GM19025 (cell line): ENCODE data around the gene AFF3.

ENCODE experiments used
- ATAC-seq: cut with Tn5 transposase; IDR thresholded peaks from one replicate; pipeline ENCODE4 v1.9.1; 2021; ENCODE audit warnings: mild to moderate bottlenecking, low read depth, moderate library complexity; ENCODE audit not compliant: unreplicated experiment

Gene AFF3

DNA sequence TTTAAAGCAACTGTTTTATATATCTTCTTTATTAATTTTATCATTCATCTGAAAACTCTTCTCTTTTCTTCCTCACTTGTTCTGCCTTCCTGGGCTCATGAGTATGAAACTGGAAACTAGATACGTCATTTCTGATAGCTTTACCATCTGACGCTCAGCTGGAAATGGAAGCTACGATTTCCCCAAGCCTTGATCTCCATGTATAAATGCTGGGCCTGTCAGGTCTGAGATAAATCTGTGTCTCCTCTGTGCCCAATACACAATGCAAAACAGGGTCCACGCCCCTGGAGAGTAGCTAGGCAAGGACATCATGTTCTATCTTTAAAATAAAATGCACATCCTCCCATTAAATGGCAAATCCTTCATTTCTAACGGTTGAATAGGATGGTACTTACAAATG is 238.4 kb downstream of the AFF3 start:
- ATAC-seq, result no peak

DNA sequence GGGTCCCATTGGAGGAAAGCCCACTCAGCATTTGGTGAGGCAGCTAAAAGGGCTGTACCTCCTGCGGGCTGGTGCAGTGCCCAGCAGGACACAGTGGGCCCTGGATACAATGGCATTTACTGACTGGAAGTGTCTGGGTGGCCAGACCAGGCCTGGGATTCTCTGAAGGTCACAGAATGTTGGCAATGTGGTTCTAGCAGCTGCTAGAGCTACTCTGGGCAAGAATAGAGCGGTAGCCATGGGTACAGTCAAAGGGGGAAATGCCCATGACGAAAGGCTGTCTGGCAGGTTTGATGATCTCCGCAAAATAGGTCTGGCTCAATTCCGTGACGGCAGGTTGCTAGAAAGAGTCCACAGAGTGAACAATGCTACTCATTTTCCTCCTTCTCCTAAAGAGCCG is 241.8 kb downstream of the AFF3 start:
- no peak for ATAC-seq

DNA sequence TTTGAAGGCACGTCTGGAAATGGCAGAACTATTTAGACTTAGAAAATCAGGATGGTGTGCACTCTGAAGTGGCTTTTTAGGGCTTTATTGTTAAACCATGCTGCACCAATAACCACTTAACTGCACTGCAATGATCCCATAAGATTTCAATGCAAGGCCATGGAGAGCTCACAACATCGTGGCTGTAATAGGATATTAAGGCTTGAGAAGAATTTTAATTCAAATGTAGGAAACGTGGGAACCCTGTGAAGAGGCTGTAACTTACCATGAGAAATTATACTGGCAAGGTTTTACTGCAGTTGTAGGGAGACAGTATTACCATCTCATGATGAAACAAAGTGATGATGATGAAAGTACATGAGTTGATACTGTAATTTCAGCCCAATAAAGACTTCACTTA is 242.5 kb downstream of the AFF3 start:
- no peak for ATAC-seq

DNA sequence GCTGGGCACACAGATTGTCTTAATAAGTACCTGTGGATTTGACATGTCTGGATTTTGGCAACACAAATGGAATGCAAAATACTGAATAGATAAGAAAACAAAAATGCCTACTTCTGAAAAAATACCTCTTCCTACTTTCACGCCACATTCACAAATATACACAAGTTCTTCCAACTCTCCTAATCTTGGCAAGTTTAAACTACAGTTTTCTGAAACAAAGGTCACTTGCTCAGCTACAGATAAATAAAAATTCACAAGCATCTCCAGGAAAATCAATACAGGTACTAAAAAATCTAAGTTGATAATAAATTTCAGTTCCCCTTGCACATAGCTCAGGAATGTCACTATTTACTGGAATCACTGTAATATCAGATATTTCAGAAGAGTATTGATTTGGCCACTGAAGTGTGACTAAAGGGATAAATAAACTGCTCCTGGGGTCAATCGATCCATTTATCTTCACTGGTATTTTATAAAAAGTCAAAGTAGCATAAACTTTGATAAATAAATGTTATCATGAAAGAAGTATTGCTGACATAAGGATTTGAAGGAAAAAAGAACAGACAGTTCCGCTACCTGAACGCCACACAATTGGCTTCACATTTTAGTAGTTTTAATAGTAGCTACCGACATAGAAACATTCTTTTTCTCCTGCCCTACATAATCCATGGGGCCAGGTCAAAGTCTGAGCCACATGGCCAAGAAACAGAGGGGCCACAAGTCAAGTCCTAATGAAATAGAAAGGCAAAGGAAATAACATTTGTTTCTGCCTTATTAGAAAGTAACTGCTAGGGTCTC is 243.1 kb downstream of the AFF3 start:
- no peak for ATAC-seq

DNA sequence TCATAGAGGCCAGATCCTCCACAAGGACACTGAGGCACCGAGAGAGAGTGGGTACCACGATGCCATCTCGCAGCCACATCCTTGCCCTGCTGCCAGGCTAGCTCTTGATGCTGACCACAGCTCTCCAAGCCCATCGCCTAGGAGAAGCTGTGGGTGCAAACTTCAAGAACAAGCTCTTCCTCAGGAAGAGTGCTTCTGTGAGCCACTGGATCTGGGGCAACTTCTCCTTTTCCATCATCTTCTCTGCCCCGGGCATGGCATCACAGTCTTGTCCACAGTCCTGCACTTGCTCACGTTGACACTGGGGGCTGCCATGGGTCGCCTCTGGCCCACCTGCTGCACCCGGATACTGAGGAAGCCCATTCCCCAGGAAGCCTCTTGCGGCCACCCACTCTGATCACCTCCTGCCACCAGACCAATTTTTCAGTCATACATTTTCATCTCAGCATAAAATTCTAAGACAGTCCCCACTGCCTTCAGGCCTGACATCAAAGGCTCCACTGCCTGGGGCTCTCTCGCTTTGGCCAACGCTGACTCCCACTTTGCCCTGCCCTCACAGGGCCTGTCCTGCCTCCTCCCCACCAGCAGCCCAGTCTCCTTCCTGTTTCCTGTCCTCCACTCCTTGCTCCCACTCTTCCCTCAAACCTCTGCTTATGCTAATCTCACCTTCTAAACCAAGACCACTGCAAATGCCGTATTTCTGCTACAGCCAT is 243.9 kb downstream of the AFF3 start:
- no peak for ATAC-seq

DNA sequence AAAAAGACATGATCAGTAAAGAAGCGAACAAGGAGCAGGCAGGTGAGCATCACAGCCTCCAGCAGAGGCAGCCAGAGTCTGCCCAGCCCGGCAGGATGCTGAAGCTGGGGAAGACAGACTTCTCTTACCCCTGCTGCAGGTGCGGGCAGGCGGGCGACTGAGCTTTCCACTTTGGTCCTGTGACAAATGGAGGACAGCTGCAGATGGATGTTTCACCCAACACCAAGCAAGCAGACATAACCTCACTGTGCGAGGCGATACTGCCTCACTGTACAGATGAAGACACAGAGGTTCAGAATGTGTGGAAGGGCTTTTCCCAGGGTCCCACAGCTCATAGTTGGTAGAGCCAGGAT is 251.0 kb downstream of the AFF3 start:
- ATAC-seq, result no peak

DNA sequence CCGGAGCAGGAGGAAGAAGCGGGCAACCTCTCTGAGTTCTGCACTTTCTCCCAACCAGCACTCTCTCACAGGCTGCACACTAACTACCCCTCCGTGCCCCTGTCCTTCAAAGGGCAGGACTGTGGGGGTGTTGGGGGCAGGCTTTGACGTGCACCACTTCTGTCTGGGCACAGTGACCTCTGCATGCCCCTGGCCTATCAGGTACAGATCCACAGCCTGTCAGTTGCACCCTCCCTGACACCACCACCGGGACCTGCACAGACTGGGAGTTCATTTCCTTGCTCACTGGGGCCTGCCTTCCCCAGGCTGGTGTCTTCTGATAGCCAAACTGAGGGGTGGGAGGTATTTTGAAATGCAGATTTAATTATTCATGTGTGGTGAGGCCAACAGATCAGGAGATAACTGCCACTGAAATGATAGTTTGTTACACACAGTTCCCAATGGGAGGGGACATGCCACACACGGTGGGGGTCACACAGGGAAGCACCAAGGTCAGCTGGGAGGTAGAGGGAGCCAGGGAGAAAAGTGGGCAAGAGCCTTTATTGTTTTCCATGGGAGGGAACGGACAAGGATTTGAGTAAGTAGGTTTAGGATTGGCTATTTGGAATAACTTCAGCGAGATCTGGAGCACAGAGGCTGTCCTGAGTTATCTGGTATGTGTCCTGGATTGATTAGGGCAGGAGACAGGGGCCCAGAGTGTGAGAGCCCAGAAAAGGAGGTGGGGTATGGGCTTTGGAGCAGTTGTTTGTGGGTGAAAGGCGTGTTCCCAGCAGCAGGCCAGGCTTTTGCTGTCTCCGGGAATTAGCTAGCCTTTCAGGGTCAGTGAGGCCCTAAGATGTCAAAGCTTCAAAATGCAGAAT is 251.6 kb downstream of the AFF3 start:
- ATAC-seq, result no peak

DNA sequence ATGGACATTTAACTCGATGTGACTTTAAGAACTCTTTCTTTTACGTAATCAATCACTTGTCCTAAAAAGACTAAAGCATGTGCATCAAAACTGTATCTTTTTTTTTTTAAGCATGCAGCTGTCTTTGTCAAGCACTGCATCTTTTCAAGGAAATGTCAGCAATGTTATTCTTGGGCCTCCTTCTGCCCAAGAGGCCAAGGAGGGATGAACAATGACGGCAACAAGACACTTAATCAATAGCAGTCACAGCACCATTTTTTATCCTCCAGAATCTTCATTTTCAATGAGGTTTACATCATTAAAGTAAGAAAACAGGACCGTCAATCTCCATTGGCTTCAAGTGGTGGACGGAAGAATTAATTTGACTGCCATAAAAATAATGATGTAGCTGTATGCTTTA is 253.8 kb downstream of the AFF3 start:
- no peak for ATAC-seq

DNA sequence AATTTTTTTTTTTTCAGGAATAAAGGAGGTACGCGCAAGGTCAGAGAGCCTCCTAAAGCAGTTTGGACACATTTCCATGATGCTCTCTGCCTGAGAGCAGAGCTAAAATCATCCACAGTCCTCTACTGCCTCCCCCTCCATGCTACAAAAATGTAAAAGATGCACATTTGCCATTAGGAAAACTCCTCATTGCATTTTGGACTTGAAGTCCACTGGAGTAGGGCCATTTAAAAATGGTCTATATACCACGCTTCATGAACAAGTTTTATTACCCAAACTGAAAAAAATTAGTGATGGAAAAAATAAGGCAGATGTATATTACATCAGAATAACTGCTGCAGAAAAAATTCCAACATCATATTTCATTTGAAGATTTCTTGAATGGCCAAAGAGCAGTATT is 256.0 kb downstream of the AFF3 start:
- no peak for ATAC-seq

DNA sequence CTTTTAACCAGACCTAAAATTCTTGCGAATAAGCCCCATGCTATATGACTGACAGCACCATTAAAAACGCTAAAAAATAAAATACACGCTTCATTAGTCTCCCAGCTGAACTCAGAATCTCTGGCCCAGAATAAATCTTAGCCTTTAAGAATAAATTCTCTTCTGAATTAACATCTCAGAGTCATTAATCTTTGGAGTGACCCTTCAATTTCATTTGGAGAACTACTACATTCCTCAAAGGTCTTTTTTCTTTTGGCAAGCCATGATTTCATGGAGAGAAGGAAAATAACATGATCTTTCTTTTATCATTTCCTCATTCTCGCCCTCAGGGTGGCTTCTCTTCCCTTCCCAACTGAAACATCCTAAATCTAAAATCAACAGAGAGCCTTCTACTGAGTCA is 259.0 kb downstream of the AFF3 start:
- no peak for ATAC-seq

DNA sequence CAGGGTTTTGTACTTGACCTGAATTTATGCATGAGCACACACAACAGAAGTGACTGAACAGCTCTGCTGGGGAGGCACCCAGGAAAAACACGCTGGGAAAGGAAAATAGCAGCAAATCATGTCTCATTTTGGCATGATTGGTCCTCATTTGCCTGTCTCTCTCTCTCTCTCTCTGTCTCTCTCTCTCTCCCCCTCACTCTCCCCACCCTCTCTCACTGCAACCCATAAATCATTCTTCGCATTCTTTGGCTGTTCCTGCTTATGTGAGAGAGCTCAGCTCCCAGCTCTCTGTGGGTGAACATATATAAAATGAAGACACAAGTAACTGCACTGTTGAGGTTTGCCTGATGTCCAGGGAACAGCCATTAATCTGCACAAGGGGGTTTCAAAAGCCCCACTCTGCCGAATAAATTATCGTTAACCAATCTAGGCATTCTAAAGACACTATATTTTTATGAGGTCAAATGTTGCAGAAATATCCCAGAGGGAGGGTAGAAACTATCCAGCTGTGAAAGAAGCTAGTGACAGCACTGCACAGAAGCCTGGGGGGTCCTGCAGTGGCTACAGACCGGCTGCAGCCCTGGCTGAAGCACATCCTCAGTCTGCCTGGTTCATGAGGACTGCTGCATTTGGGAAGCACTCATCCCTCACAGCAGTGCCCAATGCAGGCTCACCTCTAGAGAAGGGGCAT is 260.3 kb downstream of the AFF3 start:
- no peak for ATAC-seq

DNA sequence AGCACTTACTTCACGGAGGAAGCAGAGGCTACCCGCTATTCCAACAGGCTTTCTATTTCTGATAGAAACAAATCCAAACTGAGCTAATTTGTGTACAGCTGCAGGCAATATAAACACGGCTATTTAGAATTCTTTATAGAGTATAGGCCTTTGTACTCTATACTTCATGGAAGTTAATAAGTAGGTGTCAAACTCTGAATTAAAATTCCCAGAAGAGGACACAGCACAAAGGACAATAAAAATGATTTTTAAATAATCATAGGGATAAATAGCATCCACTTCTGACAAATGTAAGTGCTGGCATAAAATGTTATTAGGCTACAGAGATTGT is 261.5 kb downstream of the AFF3 start:
- no peak for ATAC-seq

DNA sequence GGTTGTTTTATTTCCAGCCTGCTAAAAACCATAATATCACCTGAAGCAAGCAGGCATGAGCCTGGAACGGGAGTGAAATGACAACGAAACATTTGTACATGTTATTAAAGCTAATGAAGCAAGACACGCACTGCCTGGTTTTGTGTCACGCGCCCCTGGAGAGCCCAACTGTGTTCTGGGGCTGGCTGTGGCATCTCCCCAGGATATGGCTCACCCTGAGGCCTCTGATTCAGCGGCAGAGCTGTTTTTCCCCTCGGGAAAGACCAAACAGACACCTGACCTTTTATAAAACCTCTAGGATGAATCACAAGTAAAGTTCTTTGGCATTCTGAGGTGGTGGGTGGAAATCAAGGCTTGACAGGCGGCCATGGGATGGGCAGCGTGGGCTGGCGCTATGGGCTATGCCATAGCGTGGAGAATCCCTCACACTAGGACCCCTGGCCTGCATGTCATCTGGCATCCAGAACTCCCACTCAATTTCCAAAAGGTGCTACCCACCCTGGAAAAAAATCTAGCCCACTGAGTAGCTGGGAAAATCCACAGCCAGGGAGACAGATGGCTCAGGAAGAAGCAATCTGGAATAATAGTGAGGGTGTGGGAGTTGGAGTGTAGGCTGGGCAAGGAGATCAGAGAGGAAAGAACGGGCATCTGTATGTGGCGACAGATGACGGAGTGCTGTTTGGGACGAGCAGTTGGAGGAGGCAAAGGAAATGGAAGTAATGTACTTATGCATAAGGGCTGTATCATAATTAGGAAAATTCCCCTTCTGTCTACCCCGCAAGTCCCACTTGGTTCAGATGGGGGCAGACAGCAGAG is 262.0 kb downstream of the AFF3 start:
- no peak for ATAC-seq

DNA sequence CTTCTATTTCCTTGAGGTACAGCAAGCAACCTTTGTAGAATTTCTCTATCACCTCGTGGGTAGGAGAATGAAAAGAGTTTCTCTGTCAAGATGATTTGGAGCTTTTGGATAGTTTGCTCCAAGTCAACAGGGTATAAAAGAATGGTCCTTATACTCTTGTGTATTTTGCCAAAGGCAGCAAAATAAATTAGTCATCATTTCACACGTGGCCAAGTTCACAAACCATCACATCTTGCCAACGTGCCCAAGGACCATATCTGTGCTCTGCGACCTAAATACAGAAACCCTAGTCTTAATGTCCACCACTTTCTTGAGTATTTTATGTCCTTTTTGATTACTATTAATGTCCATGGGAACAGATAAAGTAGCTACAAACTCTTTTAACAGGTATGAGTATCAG is 262.9 kb downstream of the AFF3 start:
- no peak for ATAC-seq

DNA sequence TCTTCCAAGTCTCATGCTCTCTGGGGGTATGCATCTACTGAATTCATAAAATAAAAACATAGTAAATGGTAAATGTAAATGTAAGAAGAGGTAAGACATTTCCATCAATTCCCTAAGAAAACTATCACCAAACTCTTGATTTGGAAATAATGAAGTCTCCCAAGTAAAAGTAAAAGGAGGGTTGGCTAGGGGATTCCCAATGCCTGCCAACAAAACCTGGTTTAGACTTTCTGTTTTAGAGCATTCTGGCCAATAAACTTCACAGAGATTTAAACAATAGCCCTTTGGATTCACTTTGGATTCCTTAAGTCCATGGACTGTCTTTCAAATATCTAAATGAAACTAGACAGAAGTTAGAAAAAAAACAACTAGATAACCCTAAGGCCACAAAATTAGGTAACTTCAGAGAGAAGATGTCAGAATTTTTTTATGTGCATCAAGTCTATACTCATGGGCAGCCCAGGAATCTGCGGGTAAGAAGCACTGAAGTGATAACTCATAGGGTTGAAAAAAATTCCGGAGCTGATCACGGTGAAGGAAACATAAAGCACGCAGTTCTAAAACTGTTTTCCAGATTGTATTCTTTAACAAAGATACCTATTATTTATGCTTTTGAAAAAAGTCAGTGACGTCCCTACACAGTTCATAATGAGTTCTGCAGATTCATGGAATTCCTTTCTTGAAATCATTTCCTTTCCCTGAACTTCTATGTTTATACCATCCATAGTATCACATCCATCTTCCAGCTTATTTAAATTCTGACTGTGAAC is 263.6 kb downstream of the AFF3 start:
- ATAC-seq, result no peak

DNA sequence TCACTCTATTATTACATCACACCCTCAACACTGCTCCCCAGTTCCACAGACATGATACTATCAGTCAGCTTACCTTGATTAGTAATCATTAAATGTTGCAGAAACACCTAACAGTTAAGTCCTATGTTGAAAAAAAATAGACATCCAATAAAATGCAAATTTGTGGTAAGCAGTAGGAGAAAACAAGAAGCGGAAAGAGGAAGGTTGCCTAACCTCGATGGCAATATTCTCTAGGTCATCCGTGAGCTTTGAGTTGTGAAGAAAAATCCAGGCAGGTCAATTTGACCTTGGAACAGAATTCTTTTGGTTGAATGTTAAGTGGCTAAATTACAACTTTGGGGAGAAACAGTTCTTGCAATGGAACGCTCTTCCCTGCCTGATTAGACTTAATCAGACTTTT is 264.4 kb downstream of the AFF3 start:
- ATAC-seq, result no peak

DNA sequence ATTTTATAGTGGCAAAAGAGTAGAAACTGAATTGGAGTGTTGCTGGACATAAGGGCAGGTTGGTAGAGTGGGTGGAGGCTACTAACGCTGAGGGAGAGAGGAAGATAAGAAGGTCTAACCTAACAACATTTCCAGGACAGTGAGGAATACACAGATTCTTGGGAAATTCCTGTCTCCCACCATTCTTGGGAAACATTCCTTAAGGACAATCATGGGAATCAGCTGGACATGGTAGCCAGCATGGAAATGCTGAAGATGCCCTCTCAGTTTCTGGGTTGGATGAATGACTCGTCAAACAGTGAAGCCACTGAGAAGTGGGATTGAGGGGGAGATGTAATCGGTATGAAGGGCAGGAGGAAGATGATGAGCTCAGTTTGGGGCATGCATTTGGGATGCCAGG is 265.4 kb downstream of the AFF3 start:
- ATAC-seq, result no peak

DNA sequence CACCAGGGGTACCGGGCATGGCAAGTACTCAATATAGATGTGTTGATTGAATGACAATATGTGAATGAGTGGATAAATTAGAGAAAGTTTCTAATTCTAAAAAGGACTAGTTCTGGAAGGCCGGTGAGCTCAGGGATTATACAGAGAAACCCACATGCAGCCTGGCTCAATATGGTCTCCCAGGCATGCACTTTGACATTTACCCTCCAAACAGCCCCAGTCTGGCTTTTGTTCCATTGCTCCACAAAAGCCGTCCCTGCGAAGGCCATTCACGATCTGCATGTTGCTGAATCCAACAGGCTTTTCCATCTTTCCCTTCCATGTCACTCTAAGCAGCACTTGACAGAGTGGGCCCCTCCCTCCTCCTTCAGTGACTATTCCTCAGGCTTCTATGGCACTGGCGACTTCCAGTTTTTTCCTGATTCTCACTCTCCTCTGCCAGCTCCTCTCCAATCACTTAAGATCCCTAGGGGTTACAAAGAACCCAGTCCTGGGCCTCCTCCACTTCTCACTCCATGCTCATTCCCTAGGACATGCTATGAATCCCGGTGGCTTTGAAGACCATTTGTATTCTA is 266.7 kb downstream of the AFF3 start:
- no peak for ATAC-seq

DNA sequence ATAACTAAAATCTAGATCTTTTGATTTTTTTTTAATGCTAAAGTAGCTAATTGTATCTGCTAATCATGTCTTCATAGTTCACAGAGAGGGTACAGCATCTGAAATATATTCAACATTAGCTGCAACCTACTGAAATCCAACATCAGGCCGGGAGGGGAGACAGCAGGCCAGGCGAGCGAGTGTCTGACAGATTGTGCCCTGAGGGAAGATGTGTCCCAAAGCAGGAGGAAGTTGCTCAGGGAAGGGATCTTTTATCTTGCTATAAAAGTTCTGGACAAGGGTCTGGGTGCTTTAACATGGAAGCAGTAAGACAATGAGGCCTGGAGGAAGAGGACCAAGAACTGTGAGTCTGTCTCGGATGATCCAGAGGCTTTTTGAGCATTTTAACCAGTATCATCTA is 274.1 kb downstream of the AFF3 start:
- ATAC-seq, result no peak
